ENCODE measurements around the gene IZUMO1R.

IZUMO1R gene

DNA sequence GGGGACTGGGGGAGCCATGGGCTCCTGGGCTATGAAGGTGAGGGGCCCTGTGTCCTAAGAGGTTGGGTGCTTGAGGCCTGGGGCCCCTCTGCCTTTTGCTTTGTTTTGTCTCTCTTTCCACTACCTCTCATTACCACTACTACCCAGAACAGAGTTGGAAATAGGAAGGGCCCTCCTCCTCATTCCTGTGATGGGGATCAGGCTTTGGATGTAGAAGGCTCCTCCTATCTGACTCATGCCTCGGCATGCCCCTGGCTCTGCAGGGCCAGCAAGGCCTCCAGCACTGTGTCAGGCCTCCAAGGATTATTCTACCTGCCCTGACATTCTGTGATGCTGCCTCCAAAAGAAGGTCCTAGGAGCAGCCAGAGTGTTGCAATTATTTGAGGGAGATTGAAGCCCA, 766 bp downstream of the IZUMO1R start:
- Histone ChIP-seq H3K27ac (no peak overlapping the region), H3K36me3 (no peaks in the 10 kb centered on the region), H3K4me3 (ENCODE audit: low read depth, low read length) (no peak overlapping the region), H3K27me3 (ENCODE audit: insufficient read depth, low read depth, severe bottlenecking) (no peaks in the 10 kb centered on the region), H3K9me3 (ENCODE audit: severe bottlenecking) (no peaks in the 10 kb centered on the region)
- DNase-seq: peak; percentile 28
- TF ChIP-seq, protein P1, sequence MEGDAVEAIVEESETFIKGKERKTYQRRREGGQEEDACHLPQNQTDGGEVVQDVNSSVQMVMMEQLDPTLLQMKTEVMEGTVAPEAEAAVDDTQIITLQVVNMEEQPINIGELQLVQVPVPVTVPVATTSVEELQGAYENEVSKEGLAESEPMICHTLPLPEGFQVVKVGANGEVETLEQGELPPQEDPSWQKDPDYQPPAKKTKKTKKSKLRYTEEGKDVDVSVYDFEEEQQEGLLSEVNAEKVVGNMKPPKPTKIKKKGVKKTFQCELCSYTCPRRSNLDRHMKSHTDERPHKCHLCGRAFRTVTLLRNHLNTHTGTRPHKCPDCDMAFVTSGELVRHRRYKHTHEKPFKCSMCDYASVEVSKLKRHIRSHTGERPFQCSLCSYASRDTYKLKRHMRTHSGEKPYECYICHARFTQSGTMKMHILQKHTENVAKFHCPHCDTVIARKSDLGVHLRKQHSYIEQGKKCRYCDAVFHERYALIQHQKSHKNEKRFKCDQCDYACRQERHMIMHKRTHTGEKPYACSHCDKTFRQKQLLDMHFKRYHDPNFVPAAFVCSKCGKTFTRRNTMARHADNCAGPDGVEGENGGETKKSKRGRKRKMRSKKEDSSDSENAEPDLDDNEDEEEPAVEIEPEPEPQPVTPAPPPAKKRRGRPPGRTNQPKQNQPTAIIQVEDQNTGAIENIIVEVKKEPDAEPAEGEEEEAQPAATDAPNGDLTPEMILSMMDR (IDR thresholded peaks at IDR 0.05; ENCODE audit: low read depth, low read length): no peak

DNA sequence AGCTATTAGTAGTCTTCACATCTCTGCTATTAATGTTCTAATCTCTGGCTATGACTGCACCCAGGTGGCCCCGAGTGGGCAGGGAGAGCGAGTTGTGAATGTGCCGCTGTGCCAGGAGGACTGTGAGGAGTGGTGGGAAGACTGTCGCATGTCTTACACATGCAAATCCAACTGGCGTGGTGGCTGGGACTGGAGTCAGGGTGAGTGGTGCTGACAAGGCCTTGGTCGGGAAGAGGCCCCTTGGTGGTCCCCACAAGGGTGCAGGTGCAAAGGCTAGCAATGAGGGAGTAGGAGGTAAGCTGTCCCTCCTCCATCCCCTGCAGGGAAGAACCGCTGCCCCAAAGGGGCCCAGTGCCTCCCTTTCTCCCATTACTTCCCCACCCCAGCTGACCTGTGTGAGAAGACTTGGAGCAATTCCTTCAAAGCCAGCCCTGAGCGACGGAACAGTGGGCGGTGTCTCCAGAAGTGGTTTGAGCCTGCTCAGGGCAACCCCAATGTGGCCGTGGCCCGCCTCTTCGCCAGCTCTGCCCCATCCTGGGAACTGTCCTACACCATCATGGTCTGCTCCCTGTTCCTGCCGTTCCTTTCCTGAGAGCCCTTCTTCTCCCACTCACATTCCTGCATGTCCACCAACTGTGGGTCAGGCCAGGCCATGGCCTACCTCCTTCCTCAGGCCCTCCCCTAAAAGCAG, 2.9 kb downstream of the IZUMO1R start:
- Histone ChIP-seq H3K36me3 (no peaks in the 10 kb centered on the region), H3K27ac (no peak overlapping the region), H3K27me3 (ENCODE audit: insufficient read depth, low read depth, severe bottlenecking) (no peaks in the 10 kb centered on the region), H3K9me3 (ENCODE audit: severe bottlenecking) (no peaks in the 10 kb centered on the region), H3K4me3 (ENCODE audit: low read depth, low read length) (no peak overlapping the region)
- TF ChIP-seq, protein P1 (IDR thresholded peaks at IDR 0.05; ENCODE audit: low read depth, low read length): no peak
- DNase-seq: no peak

DNA sequence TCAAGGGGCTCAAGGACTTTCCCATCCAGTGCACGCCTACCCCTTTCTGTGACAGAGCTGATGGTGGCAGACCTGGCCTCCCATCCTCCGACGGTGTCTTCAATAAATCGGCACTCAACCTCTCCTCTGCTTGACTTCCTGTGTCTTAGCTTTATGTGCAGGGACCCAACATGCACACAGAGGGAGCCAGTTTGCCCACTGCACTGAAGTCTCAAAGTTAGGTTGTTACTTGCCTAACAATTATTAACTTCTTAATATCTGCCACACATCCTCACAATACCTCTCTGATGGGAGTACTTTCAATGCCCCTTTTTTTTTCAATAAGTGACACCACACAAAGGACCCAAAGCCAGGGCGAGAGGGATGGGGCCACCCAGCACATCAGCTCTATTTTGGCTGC, 3.6 kb downstream of the IZUMO1R start:
- no peaks in the 10 kb centered on the region for H3K27me3 ChIP-seq (ENCODE audit: insufficient read depth, low read depth, severe bottlenecking)

DNA sequence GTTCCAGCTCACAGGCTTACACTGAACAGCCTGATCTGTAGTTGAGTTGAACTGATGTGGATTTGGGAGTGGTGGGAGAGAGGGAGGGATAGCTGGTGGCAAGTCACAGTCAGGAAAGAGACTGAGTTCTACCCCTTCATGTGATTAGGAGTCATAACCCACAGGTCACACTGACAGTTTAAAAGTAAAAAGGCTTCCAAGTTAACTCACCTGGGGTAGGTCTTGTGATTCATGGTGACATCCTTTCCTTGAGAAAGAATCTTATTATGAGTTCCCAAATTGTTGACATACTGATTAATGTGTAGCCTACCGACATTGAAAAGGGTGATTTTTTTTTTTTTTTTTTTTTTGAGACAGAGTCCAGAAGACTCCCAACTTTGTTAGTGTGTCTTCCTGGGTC, 5.4 kb downstream of the IZUMO1R start:
- no peak for DNase-seq

More for the DNA sequence above, 3.6 kb downstream of the IZUMO1R start:
- Histone ChIP-seq H3K36me3 (no peaks in the 10 kb centered on the region), H3K4me3 (ENCODE audit: low read depth, low read length) (no peak overlapping the region), H3K27ac (no peak overlapping the region), H3K9me3 (ENCODE audit: severe bottlenecking) (no peaks in the 10 kb centered on the region)
- TF ChIP-seq, protein P1 (IDR thresholded peaks at IDR 0.05; ENCODE audit: low read depth, low read length): no peak
- DNase-seq: no peak

DNA sequence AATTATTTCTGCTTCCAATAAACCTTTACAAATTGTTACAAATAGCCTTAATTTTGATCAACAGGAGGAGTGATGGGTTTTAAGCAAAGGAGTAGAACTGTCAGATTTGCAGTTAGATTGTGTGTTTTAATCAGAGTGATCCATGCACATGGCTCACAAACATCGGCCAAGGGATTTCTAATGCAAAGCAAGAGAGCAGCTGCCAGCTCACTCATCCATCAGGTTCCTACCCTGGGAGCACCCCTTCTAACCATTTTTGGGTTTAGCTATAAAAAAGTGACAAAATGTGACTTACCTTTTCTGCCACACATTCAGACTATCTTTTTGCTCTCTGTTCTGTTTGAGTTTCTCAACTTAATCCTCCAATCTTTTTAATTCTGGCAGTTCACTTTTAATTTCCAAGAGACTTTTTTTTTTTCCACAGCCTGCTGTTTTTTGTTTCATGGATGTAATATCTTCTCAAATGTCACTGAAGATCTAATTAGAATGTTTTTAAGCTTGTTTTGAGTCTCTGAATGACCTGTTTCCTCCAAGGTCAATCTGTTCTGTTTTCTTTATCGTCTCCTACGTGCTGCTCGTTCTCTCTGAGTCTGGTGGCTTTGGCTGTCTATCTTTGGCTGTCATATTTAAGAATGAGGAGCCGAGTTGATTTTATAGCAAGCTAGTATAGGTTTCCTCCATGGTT, 6.0 kb downstream of the IZUMO1R start:
- no peak for DNase-seq
- no peaks in the 10 kb centered on the region for H3K9me3 ChIP-seq (ENCODE audit: severe bottlenecking)
- TF ChIP-seq, protein P1 (IDR thresholded peaks at IDR 0.05; ENCODE audit: low read depth, low read length): no peak
- no peak overlapping the region for H3K27ac ChIP-seq
- H3K36me3 ChIP-seq: no peaks in the 10 kb centered on the region
- H3K27me3 ChIP-seq (ENCODE audit: insufficient read depth, low read depth, severe bottlenecking): no peaks in the 10 kb centered on the region
- H3K4me3 ChIP-seq (ENCODE audit: low read depth, low read length): no peak overlapping the region

More for the DNA sequence above, 5.4 kb downstream of the IZUMO1R start:
- H3K27ac ChIP-seq: no peak overlapping the region
- H3K9me3 ChIP-seq (ENCODE audit: severe bottlenecking): no peaks in the 10 kb centered on the region
- no peaks in the 10 kb centered on the region for H3K27me3 ChIP-seq (ENCODE audit: insufficient read depth, low read depth, severe bottlenecking)
- TF ChIP-seq, protein P1 (IDR thresholded peaks at IDR 0.05; ENCODE audit: low read depth, low read length): no peak
- H3K36me3 ChIP-seq: no peaks in the 10 kb centered on the region
- H3K4me3 ChIP-seq (ENCODE audit: low read depth, low read length): no peak overlapping the region
